ENCODE results near the gene JMJD1C.

DNA sequence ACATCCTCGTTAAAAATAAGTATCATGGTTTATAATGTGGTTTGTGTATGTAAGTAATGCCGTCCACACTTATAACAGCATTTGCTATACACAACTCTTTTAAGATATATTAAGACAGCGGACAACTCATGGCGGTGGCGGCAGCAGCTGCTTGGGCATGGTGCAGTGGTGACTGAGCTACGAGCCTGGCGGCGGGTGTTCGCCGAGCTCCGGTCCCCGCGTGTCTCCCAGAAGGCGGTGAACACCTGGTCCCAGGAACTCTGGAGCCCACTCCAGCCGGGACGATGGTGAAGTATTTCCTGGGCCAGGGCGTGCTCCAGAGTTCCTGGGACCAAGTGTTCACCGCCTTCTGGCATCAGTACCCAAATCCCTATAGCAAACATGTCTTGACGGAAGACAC is 38.8 kb downstream of the JMJD1C start:
- TF ChIP-seq, protein P1, sequence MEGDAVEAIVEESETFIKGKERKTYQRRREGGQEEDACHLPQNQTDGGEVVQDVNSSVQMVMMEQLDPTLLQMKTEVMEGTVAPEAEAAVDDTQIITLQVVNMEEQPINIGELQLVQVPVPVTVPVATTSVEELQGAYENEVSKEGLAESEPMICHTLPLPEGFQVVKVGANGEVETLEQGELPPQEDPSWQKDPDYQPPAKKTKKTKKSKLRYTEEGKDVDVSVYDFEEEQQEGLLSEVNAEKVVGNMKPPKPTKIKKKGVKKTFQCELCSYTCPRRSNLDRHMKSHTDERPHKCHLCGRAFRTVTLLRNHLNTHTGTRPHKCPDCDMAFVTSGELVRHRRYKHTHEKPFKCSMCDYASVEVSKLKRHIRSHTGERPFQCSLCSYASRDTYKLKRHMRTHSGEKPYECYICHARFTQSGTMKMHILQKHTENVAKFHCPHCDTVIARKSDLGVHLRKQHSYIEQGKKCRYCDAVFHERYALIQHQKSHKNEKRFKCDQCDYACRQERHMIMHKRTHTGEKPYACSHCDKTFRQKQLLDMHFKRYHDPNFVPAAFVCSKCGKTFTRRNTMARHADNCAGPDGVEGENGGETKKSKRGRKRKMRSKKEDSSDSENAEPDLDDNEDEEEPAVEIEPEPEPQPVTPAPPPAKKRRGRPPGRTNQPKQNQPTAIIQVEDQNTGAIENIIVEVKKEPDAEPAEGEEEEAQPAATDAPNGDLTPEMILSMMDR (conservative IDR thresholded peaks at IDR 0.05; ENCODE audit: low read depth, low read length): no peak
- TF ChIP-seq EZH2 (IDR thresholded peaks at IDR 0.05; ENCODE audit: low read length, unreplicated experiment): no peak

Data from PC-3 (cell line).